Stimulated activated CD8-positive, alpha-beta memory T cell treated with anti-CD3 and anti-CD28 coated beads, Interleukin-12 subunit alpha, Interleukin-12 subunit beta, amount 100 ng/mL, for 4 hours (primary cell): ENCODE data around the gene CD101.

Source experiments
- DNase-seq: peaks from one replicate; pipeline ENCODE4 v3.0.0-alpha.2; 2020; ENCODE audit warnings: low read depth

The CD101 gene

DNA sequence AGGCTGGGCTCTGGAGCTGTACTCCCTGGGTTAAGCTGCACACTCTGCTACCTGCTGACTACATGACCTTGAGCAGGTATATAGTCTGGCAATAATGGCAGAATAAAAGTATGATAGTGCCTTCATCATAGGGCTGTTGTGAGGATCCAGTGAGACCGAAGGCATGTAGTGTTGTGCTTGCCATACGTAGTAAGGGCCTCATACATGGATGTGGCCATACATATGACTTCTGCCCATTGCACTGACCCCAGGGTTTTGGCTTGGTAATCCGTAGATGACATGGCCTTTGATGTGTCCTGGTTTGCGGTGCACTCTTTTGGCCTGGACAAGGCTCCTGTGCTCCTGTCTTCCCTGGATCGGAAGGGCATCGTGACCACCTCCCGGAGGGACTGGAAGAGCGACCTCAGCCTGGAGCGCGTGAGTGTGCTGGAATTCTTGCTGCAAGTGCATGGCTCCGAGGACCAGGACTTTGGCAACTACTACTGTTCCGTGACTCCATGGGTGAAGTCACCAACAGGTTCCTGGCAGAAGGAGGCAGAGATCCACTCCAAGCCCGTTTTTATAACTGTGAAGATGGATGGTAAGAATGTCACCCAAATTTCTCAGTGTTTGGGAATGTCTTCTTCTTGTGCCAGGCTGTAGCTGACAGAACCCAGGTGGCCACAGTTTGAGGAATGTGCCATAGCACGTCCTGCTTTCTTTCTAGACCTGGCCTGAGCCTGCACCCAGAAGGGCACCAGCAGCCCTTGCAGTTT is 17.0 kb upstream of the CD101 start:
- DNase-seq, result no peak

DNA sequence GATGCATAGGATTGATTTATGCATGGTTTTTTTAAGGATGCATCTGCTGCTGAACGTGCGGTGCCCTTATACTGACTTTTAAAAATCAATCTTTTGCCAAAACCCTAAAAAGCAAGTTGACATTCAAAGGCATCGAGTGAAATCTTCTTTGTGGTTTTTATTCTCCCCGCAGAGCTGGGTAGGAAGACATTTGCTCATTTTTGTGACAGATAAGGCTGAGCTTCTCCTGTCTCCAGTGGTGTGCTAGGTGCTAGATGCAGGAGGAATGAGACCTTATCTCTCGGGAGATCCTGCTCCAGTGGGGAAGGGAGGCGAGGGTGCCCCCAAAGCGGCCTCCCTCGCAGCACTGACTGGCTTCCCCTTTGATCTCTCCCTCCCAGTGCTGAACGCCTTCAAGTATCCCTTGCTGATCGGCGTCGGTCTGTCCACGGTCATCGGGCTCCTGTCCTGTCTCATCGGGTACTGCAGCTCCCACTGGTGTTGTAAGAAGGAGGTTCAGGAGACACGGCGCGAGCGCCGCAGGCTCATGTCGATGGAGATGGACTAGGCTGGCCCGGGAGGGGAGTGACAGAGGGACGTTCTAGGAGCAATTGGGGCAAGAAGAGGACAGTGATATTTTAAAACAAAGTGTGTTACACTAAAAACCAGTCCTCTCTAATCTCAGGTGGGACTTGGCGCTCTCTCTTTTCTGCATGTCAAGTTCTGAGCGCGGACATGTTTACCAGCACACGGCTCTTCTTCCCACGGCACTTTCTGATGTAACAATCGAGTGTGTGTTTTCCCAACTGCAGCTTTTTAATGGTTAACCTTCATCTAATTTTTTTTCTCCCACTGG is 14.9 kb upstream of the CD101 start:
- peak; percentile 8 for DNase-seq

DNA sequence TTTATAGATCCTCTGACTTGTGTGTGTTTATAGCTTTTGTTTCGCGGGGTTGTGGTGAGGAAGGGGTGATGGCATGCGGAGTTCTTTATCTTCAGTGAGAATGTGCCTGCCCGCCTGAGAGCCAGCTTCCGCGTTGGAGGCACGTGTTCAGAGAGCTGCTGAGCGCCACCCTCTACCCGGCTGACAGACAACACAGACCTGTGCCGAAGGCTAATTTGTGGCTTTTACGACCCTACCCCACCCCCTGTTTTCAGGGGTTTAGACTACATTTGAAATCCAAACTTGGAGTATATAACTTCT is 14.4 kb upstream of the CD101 start:
- peak; percentile 60 for DNase-seq

DNA sequence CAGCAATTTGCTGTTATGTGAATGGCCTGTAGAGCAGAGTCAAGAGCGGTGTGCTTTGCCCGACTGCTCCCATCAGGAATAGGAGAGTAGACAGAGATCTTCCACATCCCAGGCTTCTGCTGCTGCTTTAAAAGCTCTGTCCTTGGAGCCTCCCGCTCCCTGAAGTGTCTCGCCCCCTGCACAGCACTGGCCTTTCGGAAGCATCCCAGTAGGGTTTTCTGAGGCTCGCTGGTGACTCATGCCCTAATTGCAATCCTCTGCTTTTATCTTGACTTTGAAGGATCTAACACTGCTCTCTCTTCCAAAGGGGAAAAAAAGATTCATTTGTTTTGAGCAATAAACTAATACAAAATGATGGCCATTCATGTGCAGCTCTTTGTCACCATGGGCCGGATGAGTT is 13.3 kb upstream of the CD101 start:
- no peak for DNase-seq

DNA sequence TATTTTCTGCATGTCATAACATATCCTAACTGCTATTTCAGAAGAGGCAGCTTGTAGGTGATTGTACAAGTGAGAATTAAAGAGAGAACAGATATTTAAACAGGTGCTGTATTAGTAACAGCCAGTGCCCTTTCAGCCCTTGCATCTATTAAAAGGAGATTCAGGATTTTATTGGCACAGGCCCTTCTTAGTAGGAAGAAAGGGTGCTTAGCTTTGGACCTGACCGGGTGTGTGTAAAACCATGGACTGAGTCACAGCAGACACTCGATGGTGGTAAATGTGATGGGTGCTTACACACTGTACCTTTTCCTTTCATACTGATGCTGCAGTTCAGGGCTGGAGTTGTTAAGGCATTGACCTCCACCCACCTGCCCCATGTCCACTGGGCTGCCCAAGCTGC is 12.7 kb upstream of the CD101 start:
- no peak for DNase-seq

DNA sequence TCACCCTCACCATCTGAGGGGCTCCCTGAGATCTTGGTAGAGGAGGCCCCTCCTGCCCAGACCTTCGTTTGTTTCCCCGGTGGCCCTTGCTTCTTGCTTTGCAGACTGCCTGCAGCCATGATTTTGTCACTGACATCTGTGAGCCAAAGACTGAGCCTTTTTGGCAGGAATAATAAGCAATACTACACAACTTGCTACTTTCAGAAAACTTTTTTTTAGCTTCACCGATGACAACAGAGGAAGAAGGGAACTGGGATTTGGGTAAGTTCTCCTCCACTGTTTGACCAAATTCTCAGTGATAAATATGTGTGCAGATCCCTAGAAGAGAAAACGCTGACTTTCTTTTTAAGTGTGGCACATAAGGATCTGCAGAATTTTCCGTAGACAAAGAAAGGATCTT is 11.7 kb upstream of the CD101 start:
- no peak for DNase-seq

DNA sequence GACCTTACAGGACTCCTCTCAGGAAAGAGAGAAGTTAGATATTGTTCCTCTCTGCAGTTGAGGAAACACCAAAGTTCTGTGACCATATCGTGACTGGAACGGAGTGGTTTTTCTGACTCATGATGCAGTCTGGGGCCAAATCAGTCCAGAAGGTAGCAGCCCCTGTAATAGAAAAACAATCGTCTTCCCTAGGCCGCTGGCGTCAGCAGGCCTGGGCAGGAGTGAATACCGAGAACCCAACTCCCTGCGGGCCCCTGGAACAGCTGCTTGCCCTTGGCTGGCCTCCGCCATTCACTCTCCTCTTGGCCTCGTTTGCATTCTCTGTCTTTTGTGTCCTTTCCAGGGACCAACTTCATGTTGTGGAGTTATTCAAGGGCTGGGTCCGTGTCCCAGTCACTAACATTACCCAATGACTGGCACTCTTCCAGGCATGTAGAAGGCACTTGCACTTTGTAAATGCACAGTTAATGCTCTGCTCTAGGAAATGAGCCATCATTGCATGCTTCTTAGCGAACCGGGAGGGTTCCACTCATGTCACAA is 10.9 kb upstream of the CD101 start:
- no peak for DNase-seq

DNA sequence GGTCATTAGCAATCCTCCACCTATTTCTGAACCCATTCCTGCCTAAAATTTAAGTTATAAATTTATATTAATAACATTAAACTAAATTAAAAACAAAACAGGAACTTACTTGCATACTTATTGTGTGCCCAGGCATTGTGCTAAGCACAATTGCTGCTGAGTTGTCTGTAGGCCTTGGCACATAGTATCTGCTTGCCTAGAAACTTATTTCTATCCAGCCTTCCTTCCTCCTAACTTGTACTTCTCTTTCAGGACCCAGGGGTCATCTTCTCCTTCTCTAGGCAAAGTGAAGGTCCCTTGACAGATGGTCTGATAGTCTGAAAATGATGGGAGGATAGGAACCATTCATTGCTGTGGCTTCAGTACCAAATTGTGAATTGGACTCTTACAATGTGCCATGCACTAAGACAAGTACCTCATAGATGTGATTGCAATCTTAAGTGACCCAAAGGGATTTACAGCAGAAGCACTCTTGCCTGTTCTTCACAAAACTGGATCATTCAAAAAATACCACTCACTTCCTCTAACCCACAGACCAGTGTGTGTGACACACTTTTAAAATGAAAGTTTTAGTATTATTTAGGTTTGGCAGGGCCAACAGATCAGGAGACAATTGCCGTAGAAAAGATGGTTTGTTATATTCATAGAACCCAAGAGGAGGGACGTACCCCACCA is 10.3 kb upstream of the CD101 start:
- DNase-seq, result no peak

DNA sequence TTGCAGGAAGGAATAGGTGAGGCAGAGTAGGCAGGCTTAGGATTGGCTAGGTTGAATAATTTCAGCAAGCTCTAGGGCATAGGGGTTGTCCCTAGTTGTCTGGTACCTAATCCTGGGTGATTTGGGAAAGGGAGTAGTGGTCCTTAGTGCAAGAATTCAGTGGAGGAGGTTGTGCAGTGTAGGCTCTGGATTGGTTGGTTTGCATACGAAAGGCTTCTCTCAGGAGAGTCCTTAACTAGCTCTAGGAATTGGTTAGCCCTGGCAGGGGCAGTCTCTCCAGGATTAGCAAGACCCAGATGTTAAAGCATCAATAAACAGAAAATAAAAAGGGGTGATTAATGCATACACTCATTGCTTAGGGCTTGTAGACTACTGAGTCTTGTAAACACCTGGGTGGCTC is 9.6 kb upstream of the CD101 start:
- DNase-seq, result no peak

DNA sequence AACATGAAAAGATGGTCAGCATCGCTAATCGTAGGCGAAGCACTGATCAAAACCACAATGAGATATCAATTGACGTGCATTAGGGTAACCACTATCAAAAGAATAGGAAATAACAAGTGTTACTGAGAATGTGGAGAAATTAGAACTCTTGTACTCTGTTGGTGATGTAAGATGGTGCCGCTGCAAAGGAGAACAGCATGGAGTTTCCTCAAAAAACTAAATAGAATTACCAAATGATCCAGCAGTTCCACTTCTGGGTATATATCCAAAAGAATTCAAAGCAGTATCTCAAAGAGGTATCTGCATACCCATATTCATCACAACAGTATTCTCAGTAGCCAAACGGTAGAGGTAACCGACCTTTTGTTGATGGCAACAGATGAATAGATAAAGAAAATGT is 8.3 kb upstream of the CD101 start:
- DNase-seq, result no peak

DNA sequence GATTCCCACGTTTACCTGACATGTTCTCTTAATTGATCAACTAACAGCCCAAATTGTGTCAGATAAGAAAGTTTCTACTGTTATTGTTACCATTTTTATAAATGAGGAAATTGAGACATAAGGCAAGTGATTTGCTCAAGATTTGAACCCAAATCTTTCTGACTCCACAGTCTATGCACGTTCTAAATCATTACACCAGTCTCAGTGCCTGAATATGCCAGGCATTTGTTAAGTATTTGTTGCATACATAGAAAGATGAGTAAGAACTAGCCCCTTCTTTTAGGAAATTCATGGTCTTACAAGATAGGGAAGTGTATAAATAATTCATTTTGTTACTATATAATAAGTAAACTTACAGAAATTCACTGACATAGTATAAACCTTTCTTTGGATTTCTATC is 7.1 kb upstream of the CD101 start:
- no peak for DNase-seq

DNA sequence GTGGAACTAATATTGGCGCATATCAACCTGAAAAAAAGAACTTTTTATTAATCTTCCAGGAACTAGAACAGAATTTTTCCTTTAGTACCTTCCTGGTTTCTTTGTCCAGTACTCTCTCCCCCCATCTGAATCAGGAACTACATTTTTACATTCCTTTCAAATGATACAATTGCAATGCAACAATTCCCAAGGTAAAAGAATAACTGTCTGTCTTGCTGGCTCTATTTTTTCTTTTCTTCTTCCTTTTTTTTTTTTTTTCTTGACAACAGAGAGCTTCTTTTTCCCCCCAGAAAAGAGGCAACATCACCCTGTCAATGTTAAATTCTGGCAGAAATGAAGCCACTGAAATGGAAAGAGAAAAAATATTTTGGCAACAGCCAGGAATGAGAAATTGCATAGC is 4.5 kb upstream of the CD101 start:
- no peak for DNase-seq

DNA sequence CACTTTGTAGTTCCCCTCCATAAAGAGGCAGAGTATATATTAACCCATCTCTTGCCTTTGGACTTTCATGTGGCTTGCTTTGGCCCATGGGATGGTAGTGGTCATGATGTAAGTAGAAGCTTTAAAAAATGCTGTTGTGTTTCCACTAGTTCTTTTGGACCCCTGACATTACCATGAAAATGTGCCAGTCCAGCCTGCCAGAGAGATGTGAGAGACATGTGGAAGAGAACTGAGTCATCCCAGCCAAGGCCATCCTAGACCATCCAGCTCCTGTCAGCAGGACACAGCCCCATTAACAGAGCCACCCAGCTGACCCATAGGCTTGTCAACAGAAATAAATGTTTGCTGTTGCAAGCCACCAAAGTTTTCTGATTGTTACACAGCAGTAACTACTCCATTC is 3.9 kb upstream of the CD101 start:
- DNase-seq, result no peak

DNA sequence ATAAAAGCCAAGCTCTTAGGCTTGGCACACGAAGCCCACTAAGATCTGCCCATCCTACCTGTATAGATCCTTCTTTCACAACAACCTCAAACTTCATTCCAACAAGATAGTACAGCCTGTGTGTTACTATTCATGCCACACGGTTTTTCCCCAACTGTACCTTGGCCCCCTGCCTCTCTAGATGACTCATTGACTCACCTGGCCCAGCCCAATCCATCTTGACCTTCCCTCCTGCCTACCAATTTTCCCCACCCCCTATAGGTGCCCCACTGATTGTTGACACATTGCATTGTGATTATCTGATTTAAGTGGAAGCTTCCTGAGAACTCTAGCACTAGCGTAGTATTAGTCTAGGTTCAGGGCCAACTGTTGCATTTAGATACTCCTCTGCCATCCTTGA is 2.0 kb upstream of the CD101 start:
- no peak for DNase-seq

DNA sequence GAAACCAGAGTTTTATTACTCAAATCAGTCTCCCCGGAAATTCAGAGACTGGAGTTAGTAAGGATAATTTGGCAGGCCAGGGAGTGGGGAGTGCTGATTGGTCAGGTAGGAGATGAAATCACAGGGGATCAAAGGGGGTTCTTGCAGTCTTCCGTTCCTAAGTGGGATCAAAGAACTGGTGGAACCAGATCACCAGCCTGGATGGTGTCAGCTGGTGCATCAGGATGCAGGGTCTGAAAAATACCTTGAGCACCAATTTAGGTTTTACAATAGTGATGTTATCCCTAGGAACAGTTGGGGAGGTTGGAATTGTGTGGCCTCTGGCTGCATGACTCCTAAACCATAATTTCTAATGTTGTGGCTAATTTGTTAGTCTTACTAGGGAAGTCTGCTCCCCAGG is 1.4 kb upstream of the CD101 start:
- DNase-seq, result no peak

DNA sequence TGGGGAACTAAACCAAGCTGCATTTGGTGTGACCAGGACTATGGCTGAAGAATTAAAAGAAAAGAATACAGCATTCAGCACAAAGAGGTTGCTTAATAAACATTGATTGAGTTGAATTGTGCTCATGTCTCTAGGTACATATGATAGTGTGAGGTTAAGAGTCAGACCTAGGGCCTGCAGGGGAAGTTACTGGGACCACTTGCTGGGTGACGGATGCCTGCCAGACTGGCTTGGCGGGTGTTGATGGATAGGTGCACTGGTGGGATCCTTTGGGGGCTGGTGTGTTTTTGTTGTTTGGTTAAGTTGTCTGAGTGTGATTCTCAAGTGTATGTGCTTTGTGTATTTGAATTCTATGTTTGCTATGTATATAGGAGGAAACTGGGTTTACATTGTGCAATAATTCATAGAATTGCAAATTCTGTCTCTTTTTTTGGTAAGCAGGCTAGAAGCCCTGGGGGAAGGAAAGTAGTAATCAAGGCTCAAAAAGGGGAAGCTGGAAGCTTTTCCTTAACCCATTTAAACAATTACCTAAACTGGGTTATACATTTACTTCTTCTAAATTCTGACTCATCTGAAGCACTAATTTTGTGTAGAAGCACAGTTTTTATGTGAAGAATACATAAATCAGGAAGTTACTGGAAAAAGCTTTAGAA is 1.8 kb downstream of the CD101 start:
- DNase-seq, result no peak

DNA sequence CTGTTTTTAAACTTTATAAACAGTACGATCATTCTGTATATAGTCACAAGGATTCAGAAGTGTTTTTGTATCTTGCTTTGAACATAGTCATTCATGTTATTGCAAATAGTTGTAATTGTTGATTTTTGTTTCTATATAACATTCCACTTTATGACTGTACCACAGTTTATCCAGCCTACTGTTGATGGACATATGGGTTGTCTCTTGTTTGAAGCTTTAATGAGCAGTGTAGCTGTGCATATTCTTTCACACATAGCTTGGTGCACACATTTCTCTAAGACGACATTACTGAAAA is 6.1 kb downstream of the CD101 start:
- no peak for DNase-seq

DNA sequence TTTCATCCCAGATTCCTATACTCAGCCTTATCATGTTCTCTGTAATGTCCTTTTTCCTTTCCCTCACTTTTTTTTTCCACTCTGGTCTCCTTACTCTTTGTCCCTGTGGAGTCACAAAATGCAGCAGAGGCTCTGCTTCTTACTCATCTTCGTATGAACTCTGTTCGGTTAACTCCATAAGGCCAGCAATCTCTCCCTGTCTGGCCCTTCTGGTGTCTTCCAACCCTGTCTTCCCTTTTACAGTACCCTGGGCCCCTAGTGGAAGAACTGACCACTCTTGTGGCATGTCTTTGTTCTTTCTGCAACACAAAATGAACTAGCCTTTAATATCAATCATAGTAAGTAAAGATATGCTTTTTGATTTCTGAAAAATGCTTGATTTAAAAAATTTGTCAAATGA is 7.1 kb downstream of the CD101 start:
- DNase-seq, result no peak

DNA sequence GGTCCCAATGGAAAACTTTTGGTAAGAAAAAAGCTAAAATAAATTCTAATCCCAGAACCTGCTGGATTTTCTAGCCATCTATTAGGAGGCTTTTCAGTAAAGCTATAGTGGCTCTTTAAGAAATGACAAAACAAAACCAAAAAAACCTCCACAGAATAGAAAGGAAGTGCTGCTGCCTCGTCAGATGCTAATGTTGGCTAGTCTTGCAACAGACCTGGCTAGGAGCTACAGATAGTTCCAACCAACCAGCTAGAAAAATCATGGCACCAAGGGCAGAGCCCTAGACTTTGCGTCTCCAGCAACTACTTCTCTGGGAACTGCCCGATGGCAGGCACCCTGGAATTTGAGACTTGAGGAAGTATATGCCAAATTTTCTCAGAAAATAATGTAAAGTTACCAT is 7.6 kb downstream of the CD101 start:
- DNase-seq, result no peak

DNA sequence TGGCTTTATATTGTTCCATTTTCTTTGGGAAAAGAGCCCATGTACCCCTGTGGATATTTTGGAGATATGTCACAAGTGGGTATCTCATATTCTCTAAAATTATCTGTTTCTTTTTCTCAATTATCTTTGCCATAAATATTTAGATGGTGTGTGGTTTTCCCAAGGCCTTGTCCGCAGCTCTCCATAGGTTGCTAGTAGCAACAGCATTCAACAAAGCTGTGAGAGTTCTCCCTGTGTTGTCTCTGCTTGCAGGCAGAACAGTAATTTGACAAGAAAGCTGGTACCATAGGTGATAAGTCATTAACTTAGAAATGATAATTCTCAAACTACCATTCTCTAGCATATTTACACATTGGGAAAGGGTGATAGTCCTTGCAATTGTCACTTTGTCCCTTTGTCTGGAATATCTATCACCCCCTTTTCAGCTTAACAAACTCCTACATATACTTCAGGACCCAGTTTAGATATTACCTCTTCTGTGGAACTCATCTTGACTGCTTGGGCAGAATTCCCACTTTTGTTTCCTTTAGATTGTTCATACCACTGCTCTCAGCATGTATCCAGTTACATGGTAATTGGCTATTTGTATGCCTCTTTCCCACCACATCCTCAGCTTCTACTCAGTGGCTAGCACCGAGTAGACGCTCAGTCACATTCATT is 8.9 kb downstream of the CD101 start:
- DNase-seq, result no peak

DNA sequence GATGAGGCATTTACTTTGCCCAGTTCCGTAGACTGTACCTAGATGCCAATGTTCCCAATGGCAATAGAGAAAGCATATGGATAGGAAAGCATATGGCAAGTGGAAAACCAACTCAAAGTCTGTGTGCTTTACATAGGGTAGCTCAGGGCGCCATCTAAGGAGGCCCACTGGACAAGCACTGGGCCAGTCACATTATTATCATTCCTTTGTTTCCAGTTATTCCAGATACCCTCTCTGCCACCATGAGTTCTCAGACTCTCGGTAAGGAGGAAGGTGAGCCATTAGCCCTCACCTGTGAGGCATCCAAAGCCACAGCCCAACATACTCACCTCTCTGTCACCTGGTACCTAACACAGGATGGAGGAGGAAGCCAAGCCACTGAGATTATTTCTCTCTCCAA is 9.8 kb downstream of the CD101 start:
- DNase-seq, result no peak

DNA sequence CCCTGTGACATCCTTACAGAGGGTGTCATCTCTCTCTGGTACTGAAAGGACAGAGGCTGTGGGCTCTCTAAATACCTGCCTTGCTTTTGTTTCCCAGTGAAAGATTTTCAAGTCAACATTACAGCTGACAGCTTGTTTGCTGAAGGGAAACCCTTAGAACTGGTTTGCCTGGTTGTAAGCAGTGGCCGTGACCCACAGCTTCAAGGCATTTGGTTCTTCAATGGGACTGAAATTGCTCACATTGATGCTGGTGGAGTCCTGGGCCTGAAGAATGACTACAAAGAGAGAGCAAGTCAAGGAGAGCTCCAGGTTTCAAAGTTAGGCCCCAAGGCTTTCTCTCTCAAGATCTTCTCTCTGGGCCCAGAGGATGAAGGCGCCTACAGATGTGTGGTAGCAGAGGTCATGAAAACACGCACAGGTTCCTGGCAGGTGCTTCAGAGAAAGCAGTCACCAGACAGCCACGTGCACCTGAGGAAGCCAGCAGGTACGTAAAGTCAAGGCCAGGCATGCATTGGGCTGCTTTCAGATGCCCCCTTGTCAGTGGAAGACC is 11.8 kb downstream of the CD101 start:
- DNase-seq, result no peak
